Effector CD4-positive, alpha-beta T cell (primary cell): ENCODE results near the gene SLX9.
A peak's percentile ranks its signal among the peaks of the same experiment; 100 is the strongest.

Experiments
- DNase-seq: peaks from one replicate; pipeline ENCODE4 v3.0.0-alpha.2; 2020

SLX9 gene

GRCh38 chr21:44930543-44930981 lies 9.3 kb upstream of the SLX9 start:
- peak; percentile 59 for DNase-seq

GRCh38 chr21:44931137-44931500 lies 8.7 kb upstream of the SLX9 start:
- no peak for DNase-seq

DNA sequence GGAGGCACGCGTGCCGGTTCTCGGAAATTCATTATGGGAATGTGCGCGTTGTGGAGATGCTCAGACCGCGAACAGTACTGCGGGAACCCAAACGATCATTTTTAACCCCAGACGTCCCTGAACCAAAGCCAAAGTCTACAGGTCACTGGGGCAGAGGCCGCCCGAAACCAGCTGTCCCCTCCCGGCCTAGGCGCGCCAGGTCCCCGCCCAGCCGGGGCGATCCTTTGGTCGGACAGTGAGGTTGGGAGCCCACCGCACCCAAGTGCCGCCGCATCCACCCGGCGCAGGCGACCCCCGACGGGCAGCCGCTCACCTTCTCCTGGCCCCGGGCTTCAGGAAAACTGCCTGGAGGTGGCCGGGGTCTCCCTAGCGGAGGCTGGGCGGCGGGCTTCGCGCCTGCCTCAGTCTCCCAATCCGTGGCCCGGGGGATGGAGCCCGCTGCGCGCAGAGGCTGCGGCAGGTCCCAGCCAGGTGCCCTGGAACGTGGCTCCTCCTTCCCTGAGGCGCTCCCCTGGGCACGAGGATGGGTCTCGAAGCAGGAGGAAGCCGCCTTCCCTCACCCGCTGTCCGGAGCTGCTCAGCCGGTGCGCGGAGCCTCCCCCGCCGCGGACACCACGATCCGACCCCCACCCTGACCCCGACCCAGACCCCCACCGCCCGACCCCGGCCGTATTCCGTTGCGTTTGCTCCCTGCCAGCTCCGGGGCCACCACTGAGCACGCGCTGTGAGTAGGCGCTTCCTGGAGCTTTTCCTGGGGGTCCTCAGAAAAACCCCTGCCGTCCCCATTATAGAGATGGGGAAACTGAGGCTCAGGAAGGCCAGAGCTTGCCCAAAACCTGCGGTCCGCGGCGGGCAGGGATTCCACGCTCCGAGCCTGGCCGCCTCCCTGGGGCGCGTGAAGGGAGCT lies 8.1 kb upstream of the SLX9 start:
- DNase-seq: no peak

GRCh38 chr21:44932408-44933181 lies 7.2 kb upstream of the SLX9 start:
- DNase-seq: peak; percentile 68

DNA sequence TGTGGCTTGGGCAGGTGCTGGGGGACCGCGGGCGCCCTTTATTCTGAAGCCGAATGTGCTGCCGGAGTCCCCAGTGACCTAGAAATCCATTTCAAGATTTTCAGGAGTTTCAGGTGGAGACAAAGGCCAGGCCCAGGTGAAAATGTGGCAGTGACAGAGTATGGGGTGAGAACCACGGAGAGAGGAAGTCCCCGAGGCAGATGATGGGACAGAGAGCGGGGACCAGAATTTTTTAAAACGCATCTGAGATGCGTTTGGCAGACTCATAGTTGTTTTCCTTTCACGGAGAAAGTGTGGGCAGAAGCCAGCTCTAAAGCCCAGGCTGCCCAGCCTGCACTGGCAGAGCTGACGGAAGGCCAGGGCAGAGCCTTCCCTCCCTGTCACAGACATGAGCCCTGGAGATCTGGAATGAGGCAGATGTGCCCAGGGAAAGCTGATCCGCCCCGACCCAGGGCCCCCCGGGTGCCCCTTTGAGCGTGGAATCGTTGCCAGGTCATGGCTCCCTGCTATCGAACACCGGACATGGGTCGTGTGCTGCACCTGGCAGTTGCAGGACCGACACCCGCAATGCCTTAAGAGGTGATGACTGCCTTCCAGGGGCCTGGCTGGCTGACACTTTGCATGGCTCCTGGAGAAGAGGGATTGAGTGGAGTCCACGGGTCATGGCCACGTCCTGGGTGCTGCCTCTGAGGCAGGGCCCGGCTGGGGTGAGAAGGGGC lies 6.5 kb upstream of the SLX9 start:
- no peak for DNase-seq

DNA sequence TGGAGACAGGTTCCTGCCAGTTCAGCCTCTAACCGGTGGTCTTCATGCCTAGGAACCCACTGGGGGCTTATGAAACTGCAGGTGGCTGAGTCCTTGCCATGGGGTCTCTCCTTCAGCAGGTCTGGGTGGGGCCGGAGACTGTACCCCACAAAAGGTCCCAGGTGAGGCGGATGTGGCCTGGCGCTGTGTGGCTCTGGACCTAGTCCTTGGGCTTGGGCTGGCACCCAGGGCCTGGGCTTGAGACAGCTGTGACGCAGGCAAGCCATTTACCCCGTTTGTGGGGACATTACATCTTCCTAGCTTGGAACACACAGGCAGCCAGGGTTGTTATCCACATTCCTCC lies 5.9 kb upstream of the SLX9 start:
- DNase-seq: no peak

DNA sequence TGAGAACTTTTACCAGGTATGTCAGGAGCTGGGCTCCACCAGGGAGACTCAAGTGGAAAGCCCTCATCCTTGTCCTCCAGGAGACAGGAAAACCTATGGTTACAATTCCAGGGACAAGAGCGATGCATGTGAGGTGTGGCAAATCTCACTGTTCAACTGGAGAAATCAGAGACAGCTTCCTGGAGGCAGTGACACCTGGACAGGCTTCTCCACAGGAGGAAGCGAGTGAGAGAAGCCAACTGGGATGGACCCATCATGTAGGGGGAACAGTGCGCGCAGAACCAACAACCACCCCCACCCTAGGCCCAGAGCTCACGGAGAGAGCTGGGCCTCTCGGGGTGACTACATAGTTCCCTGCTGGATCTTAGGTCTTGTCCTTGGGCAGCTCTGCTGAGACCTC lies 5.6 kb upstream of the SLX9 start:
- no peak for DNase-seq

GRCh38 chr21:44934797-44935532 lies 4.9 kb upstream of the SLX9 start:
- DNase-seq: no peak

GRCh38 chr21:44935533-44935927 lies 4.3 kb upstream of the SLX9 start:
- DNase-seq: no peak

- DNase-seq: no peak
Measured at GRCh38 chr21:44938772-44939531, 877 bp upstream of the SLX9 start.

DNA sequence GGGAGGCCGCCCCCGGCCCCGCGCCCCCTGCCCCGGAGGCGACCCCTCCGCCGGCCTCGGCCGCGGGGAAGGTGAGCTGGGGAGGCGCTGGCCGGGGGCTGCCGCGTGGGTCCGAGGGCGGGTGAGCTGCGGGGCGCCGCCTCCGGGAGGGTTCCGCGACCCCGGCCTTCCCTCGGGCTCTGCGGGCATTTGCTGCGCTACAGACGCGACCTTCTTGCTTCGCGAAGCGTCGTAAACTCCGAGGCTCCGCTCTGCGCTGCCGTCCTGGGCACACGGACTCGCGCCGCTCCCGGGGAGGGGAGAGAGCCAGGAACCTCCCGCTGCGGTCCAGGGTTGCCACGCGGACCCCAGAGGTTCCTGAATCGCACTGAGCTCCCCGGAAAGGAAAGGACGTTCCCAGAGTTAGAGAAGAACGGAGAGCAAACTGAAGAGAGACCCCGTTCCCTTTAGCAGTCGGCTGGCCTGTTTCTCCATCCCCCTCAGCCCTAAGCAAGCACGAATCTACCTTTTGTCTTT lies 345 bp downstream of the SLX9 start:
- no peak for DNase-seq

- no peak for DNase-seq
Measured at GRCh38 chr21:44941567-44941966, 1.7 kb downstream of the SLX9 start.

DNA sequence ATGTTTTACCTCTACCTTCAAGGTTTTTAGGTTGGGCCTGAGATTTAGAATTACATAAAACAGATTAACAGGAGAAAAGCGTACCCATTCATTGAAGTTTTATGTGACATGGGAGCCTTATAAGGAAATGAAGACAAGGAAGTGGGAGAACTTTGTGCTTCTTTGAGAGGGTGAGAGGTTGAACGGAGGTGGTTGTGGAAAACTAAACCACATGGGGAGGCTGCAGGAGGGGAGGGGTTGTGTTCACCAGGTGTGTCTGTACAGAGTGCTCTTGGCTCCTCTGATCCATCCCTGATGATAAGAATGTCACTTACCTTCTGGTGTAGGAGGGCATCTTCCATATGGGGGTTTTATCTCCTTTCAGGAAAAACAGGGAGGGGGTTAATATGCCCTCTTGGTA lies 2.7 kb downstream of the SLX9 start:
- no peak for DNase-seq

DNA sequence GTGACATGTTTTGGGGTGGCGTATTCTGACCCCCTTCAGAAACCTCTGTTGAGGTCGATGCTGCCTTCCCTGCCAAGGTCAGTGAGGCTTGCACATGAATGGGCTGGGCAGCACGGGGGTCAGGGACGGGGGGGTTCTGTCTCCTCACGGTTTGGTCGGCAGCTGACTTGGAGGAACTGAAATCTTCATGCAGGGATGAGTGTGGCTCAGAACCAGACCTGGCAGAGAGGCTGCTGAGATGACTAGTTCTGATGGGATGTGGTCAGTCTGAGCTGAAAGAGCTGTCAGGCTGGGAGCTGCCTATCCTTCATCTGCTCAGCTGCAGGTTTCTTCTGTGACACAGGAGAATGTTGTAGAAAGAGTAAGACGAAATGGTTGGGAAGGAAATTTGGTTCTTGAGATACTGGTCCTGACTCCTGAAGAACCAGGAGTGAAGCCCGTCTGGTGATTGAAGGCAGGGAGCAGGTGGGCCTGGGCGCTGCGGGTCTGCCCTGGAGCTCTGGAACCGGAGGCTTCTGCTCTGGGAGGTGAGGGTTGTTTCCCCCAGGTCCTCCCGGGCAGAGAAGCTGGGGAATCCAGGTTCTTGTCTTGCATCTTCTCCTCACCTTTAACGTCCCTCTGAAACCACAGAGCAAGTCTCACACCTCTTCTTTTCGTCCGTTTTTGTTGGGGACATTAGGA lies 3.3 kb downstream of the SLX9 start:
- no peak for DNase-seq

- DNase-seq: no peak
Measured at GRCh38 chr21:44943686-44944550, 4.1 kb downstream of the SLX9 start.

DNA sequence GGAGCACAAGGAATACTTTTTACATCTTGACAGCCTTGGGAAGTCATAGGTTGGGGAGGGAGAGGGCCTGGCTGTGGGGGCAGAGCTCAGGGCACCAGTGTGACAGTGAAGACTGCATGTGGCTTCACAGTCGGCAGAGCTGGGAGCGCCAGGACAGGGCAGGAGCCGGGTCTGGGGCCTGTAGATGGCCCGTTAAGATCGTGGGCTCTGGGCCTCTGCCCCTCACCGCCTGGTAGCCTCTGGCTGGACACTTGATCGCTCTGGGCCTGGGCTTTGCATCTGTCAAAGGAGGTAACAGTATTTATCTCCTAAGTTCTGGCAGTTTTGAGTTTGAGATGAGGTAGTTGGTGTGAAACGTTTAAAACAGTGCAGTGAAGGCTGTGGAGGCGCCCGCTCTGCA lies 4.8 kb downstream of the SLX9 start:
- DNase-seq: no peak

DNA sequence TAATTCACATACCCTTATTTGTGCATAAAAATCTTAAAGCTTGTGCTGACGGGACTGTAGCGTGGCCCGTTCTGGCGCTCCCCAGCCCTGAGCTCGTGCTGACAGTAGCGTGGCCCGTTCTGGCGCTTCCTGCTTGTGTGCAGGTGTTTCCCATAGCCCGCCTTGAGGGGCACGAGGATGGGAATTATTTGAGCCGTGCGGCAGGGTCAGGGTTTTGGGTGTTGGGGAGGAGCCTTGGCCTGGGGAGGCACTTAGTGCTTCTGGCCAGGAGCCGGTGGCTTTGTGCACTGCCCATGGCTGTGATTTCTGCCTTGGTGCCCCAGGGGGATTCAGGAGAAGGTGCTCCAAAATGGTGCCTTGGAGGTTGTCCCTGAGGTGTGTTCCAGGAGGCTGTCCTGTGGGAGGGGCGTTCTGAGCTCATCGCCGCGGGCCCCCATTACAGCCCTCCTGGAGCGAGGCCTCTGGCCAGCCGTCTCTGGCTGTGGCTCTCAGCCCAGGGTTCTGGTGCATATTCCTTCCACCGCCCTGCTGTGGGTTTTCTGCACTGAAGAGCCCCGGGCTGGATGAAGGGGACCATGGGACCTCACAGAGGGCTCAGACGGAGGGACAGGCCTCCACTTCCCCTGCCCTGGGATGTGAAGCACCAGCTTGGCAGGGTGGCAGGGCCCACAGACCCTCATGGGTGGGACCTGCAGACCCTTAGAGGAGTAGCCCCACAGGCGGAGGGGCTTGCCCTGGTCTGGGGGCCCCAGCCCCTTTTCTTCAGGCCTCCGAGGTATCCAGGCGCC lies 6.6 kb downstream of the SLX9 start:
- DNase-seq: no peak

- DNase-seq: no peak
Measured at GRCh38 chr21:44947111-44947929, 7.5 kb downstream of the SLX9 start.
